BJ (cell line): ENCODE data around the gene DEUP1. TPM values are rescaled to one million over a fixed set of nuclear protein-coding genes. Genes with fewer than 3 reads are reported as not detected.
"Not testable (repeated sequence)": the region's sequence is repeated elsewhere in the genome, so short reads cannot be mapped to it uniquely, and the experiment has no call there.

ENCODE experiments used
- CTCF ChIA-PET: fragments of 350-600 bp; formaldehyde crosslinking; extraction: SDS; loops from one replicate; lab custom pipeline; 2021; ENCODE audit warnings: antibody characterized with exemption, inconsistent platforms; lab: Yijun Ruan, JAX
- POLR2A ChIA-PET: fragments of 300-600 bp; sonication (Branson Sonifier 250); formaldehyde crosslinking; extraction: SDS; loops from one replicate; lab custom pipeline; 2021; ENCODE audit warnings: antibody characterized with exemption; lab: Charles Lee
- DNase-seq: peaks from one replicate; pipeline ENCODE4 v3.0.0-alpha.2; 2011; ENCODE audit warnings: low read depth
- H3K27me3 ChIP-seq: 2 replicates; pipeline ENCODE4 v1.6.0; 2011; ENCODE audit warnings: low read length; ENCODE audit not compliant: control insufficient read depth, insufficient read depth
- H3K36me3 ChIP-seq: 2 replicates; pipeline ENCODE4 v1.5.1; 2011; ENCODE audit warnings: low read length; ENCODE audit not compliant: control insufficient read depth, insufficient read depth
- H3K4me3 ChIP-seq: 2 replicates; pipeline ENCODE4 v1.5.1; 2011; ENCODE audit warnings: low read depth, mild to moderate bottlenecking, control low read depth, low read length
- CTCF ChIP-seq: IDR thresholded peaks from 2 replicates; pipeline ENCODE4 v1.5.1; 2011; ENCODE audit warnings: low read depth, mild to moderate bottlenecking, control low read depth, inconsistent platforms, low read length, moderate library complexity; ENCODE audit not compliant: insufficient read depth
- polyA plus RNA-seq: library from polyadenylated mRNA; depleted of rRNA; stranded (reverse); fragments of >200 nt; gene quantifications from 2 replicates; pipeline ENCODE4 v1.2.3, GENCODE V29; 2011

DEUP1 gene
- polyA plus RNA-seq, 1 experiment = not detected

GRCh38 chr11:93403930-93404329 lies 73.4 kb downstream of the DEUP1 start:
- POLR2A ChIA-PET = no interaction called here
- Histone ChIP-seq H3K36me3 (no peaks in the 10 kb centered on the region), H3K4me3 (no peak overlapping the region), H3K27me3 (no peaks in the 10 kb centered on the region)
- CTCF ChIA-PET = no interaction called here
- no peak for DNase-seq
- no peak for TF ChIP-seq CTCF

- H3K27me3 ChIP-seq = no peaks in the 10 kb centered on the region
- TF ChIP-seq CTCF = no peak
- H3K4me3 ChIP-seq = no peak overlapping the region
- ChIA-PET CTCF (no interaction called here), POLR2A (no interaction called here)
- no peaks in the 10 kb centered on the region for H3K36me3 ChIP-seq
- no peak for DNase-seq
Observed at GRCh38 chr11:93407777-93408401, 77.3 kb downstream of the DEUP1 start.

- no peak overlapping the region for H3K4me3 ChIP-seq
- CTCF ChIA-PET = no interaction called here
- no peaks in the 10 kb centered on the region for H3K36me3 ChIP-seq
Observed at GRCh38 chr11:93410441-93410840, 79.9 kb downstream of the DEUP1 start.

GRCh38 chr11:93411705-93412104 lies 81.2 kb downstream of the DEUP1 start:
- DNase-seq = no peak
- TF ChIP-seq CTCF = no peak
- CTCF ChIA-PET = no interaction called here
- POLR2A ChIA-PET = no interaction called here
- no peaks in the 10 kb centered on the region for H3K36me3 ChIP-seq
- H3K27me3 ChIP-seq = no peaks in the 10 kb centered on the region
- H3K4me3 ChIP-seq = no peak overlapping the region

More at GRCh38 chr11:93410441-93410840, 79.9 kb downstream of the DEUP1 start:
- no peaks in the 10 kb centered on the region for H3K27me3 ChIP-seq
- POLR2A ChIA-PET = no interaction called here
- TF ChIP-seq CTCF = no peak
- DNase-seq = no peak

- POLR2A ChIA-PET = no interaction called here
- CTCF ChIA-PET = no interaction called here
- TF ChIP-seq CTCF = no peak
- H3K4me3 ChIP-seq = no peak overlapping the region
- no peaks in the 10 kb centered on the region for H3K27me3 ChIP-seq
- no peaks in the 10 kb centered on the region for H3K36me3 ChIP-seq
- no peak for DNase-seq
Observed at GRCh38 chr11:93432247-93432646, 101.7 kb downstream of the DEUP1 start.

GRCh38 chr11:93443232-93443631 lies 112.7 kb downstream of the DEUP1 start:
- CTCF ChIA-PET, H3K36me3 ChIP-seq, DNase-seq, H3K4me3 ChIP-seq, H3K27me3 ChIP-seq, POLR2A ChIA-PET: not testable (repeated sequence)
